Measurements from ENCODE around the gene PIF1. TPM values are rescaled to one million over a fixed set of nuclear protein-coding genes. Genes with fewer than 3 reads are reported as not detected.

PIF1 gene
- total and polyA plus RNA-seq, 4 donors: 0.42 to 7.3 (median 0.64) TPM

DNA sequence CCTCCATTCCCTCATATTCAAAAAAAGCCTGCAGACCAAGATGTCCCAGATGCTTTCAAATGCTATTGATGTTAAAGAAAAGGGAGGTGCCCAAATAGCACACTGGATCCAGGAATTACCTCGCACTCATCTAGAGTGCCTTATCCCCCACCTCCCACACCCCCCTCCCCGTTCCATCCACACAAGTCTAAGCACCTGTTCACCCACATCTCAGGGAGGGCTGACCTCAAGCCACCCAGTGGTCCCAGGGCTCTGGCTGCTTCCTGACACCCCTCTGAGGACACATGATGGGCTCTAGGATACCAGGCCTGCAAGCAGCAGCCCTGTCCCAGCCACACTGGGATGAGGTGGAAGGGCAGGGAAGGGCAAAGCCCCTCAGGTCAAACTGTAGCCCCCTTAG lies 54.8 kb downstream of the PIF1 start (continued):
- TF ChIP-seq FOXA2 (IDR thresholded peaks at IDR 0.05) (no peak), HNF4G (IDR thresholded peaks at IDR 0.05) (no peak), NR2F2 (IDR thresholded peaks at IDR 0.05) (no peak)

DNA sequence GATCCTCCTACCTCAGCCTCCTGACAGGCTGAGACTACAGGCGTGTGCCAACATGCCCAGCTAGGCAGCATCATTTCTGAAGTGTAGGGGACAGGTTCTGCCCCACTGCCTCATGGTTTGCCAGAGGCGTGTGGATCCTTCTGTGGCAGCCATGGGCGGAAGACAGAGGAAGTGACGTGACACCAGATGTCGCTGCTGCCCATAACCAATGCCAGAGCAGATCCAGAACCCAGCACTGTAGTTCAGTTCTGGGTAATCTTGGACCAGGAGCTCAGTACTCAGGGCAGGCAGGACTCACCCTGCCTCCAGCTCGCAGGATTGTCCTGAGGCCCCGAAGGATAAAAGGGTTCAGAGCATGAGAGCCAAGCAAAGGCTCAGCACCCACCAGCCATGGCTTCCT lies 58.2 kb downstream of the PIF1 start:
- H3K4me3 ChIP-seq (ENCODE audit: low read depth in 1 of 3, low read length in 3 of 3): no peak overlapping the region
- H3K27me3 ChIP-seq (ENCODE audit: control insufficient read depth in 4 of 4, insufficient read depth in 4 of 4, low read length in 3 of 4): no peaks in the 10 kb centered on the region
- peaks cover 6 to 13% (median 10%) of the 10 kb centered on the region in 4 donors for H3K4me1 ChIP-seq (ENCODE audit: control insufficient read depth in 4 of 4, insufficient read depth in 4 of 4, low read length in 3 of 4)
- no peaks in the 10 kb centered on the region for H3K36me3 ChIP-seq (ENCODE audit: control insufficient read depth in 4 of 4, insufficient read depth in 3 of 4, low read depth in 1 of 4, low read length in 3 of 4)
- H3K27ac ChIP-seq (ENCODE audit: low read depth in 1 of 2, low read length in 2 of 2): no peak overlapping the region
- H3K9me3 ChIP-seq (ENCODE audit: control insufficient read depth in 4 of 4, low read length in 3 of 4): no peaks in the 10 kb centered on the region
- TF ChIP-seq, protein P1, sequence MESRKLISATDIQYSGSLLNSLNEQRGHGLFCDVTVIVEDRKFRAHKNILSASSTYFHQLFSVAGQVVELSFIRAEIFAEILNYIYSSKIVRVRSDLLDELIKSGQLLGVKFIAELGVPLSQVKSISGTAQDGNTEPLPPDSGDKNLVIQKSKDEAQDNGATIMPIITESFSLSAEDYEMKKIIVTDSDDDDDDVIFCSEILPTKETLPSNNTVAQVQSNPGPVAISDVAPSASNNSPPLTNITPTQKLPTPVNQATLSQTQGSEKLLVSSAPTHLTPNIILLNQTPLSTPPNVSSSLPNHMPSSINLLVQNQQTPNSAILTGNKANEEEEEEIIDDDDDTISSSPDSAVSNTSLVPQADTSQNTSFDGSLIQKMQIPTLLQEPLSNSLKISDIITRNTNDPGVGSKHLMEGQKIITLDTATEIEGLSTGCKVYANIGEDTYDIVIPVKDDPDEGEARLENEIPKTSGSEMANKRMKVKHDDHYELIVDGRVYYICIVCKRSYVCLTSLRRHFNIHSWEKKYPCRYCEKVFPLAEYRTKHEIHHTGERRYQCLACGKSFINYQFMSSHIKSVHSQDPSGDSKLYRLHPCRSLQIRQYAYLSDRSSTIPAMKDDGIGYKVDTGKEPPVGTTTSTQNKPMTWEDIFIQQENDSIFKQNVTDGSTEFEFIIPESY (IDR thresholded peaks at IDR 0.05): no peak
- TF ChIP-seq TAF1 (conservative IDR thresholded peaks at IDR 0.05): no peak
- no peak for TF ChIP-seq HNF4A (conservative IDR thresholded peaks at IDR 0.05)
- TF ChIP-seq, protein P2, sequence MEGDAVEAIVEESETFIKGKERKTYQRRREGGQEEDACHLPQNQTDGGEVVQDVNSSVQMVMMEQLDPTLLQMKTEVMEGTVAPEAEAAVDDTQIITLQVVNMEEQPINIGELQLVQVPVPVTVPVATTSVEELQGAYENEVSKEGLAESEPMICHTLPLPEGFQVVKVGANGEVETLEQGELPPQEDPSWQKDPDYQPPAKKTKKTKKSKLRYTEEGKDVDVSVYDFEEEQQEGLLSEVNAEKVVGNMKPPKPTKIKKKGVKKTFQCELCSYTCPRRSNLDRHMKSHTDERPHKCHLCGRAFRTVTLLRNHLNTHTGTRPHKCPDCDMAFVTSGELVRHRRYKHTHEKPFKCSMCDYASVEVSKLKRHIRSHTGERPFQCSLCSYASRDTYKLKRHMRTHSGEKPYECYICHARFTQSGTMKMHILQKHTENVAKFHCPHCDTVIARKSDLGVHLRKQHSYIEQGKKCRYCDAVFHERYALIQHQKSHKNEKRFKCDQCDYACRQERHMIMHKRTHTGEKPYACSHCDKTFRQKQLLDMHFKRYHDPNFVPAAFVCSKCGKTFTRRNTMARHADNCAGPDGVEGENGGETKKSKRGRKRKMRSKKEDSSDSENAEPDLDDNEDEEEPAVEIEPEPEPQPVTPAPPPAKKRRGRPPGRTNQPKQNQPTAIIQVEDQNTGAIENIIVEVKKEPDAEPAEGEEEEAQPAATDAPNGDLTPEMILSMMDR (IDR thresholded peaks at IDR 0.05; ENCODE audit: low read depth, low read length, missing input control): no peak
- TF ChIP-seq, protein P3, sequence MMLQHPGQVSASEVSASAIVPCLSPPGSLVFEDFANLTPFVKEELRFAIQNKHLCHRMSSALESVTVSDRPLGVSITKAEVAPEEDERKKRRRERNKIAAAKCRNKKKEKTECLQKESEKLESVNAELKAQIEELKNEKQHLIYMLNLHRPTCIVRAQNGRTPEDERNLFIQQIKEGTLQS (IDR thresholded peaks at IDR 0.05): no peak
- no peak for TF ChIP-seq EGR1 (IDR thresholded peaks at IDR 0.05; ENCODE audit: low read depth in 2 of 2)
- no peak for TF ChIP-seq FOXA1 (IDR thresholded peaks at IDR 0.05)
- no peak for TF ChIP-seq RAD21 (IDR thresholded peaks at IDR 0.05)
- TF ChIP-seq HNF4G (IDR thresholded peaks at IDR 0.05): no peak
- no peak for TF ChIP-seq JUND (IDR thresholded peaks at IDR 0.05)
- no peak for TF ChIP-seq NR2F2 (IDR thresholded peaks at IDR 0.05)
- TF ChIP-seq, protein P4, sequence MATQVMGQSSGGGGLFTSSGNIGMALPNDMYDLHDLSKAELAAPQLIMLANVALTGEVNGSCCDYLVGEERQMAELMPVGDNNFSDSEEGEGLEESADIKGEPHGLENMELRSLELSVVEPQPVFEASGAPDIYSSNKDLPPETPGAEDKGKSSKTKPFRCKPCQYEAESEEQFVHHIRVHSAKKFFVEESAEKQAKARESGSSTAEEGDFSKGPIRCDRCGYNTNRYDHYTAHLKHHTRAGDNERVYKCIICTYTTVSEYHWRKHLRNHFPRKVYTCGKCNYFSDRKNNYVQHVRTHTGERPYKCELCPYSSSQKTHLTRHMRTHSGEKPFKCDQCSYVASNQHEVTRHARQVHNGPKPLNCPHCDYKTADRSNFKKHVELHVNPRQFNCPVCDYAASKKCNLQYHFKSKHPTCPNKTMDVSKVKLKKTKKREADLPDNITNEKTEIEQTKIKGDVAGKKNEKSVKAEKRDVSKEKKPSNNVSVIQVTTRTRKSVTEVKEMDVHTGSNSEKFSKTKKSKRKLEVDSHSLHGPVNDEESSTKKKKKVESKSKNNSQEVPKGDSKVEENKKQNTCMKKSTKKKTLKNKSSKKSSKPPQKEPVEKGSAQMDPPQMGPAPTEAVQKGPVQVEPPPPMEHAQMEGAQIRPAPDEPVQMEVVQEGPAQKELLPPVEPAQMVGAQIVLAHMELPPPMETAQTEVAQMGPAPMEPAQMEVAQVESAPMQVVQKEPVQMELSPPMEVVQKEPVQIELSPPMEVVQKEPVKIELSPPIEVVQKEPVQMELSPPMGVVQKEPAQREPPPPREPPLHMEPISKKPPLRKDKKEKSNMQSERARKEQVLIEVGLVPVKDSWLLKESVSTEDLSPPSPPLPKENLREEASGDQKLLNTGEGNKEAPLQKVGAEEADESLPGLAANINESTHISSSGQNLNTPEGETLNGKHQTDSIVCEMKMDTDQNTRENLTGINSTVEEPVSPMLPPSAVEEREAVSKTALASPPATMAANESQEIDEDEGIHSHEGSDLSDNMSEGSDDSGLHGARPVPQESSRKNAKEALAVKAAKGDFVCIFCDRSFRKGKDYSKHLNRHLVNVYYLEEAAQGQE (IDR thresholded peaks at IDR 0.05): no peak
- TF ChIP-seq, protein P5, sequence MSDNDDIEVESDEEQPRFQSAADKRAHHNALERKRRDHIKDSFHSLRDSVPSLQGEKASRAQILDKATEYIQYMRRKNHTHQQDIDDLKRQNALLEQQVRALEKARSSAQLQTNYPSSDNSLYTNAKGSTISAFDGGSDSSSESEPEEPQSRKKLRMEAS (IDR thresholded peaks at IDR 0.05): no peak
- TF ChIP-seq FOXA2 (IDR thresholded peaks at IDR 0.05): no peak
- no peak for TF ChIP-seq RXRA (IDR thresholded peaks at IDR 0.05)
- TF ChIP-seq GABPA (IDR thresholded peaks at IDR 0.05 in 1 of 2, conservative IDR thresholded peaks at IDR 0.05 in 1 of 2): no peak
- TF ChIP-seq SP1 (IDR thresholded peaks at IDR 0.05): no peak
- H3K9ac ChIP-seq (ENCODE audit: low read depth in 1 of 2, low read length in 2 of 2): no peak overlapping the region
- WGBS: 95% methylated on average over 7 of the region's 7 CpGs
- no peak for DNase-seq (ENCODE audit: low spot score)

Measured in liver (tissue), 9 donors.